DND-41 (cell line): ENCODE measurements around the gene IQGAP2.

Source experiments
- ATAC-seq: fragments of 200-7000 bp; cut with Tn5 transposase; 3 replicates; pipeline ENCODE4 v1.9.1; 2021; ENCODE audit warnings: low read depth; ENCODE audit not compliant: insufficient read depth
- DNase-seq: peaks from one replicate; pipeline ENCODE4 v3.0.0-alpha.2; 2020
- H2AFZ ChIP-seq: 2 replicates; pipeline ENCODE4 v1.6.0; 2012; ENCODE audit warnings: low read depth, low read length
- H3K27ac ChIP-seq: 2 replicates; pipeline ENCODE4 v1.5.1; 2012; ENCODE audit warnings: low read length, inconsistent platforms
- H3K27me3 ChIP-seq: fragments of 200-600 bp; sonication (generic); 2 replicates; pipeline ENCODE4 v1.6.0; 2012; ENCODE audit warnings: low read length, mild to moderate bottlenecking, inconsistent platforms; ENCODE audit not compliant: insufficient read depth, poor library complexity
- H3K36me3 ChIP-seq: 2 replicates; pipeline ENCODE4 v1.5.1; 2012; ENCODE audit warnings: low read length, inconsistent platforms; ENCODE audit not compliant: insufficient read depth
- H3K4me1 ChIP-seq: 2 replicates; pipeline ENCODE4 v1.5.1; 2012; ENCODE audit warnings: mild to moderate bottlenecking, low read length; ENCODE audit not compliant: insufficient read depth
- H3K4me2 ChIP-seq: 2 replicates; pipeline ENCODE4 v1.6.0; 2012; ENCODE audit warnings: mild to moderate bottlenecking, moderate library complexity, low read length, inconsistent platforms; ENCODE audit not compliant: insufficient read depth
- H3K4me3 ChIP-seq, 2 experiments: fragments of 200-600 bp in 1 of 2; shearing (Covaris generic) in 1 of 2; 2 replicates each; pipeline ENCODE4 v1.5.1; 2012 to 2016; ENCODE audit warnings: inconsistent platforms in 2 of 2, low read length in 2 of 2, mild to moderate bottlenecking in 2 of 2, low read depth in 1 of 2, moderate library complexity in 1 of 2
- H3K79me2 ChIP-seq: 2 replicates; pipeline ENCODE4 v1.6.0; 2012; ENCODE audit warnings: low read length, inconsistent platforms; ENCODE audit not compliant: insufficient read depth
- H3K9ac ChIP-seq: 2 replicates; pipeline ENCODE4 v1.6.0; 2012; ENCODE audit warnings: low read depth, mild to moderate bottlenecking, inconsistent platforms, low read length, moderate library complexity
- H3K9me3 ChIP-seq: 2 replicates; pipeline ENCODE4 v1.5.1; 2012; ENCODE audit warnings: low read length, moderate library complexity, mild to moderate bottlenecking, inconsistent platforms; ENCODE audit not compliant: insufficient read depth, severe bottlenecking
- H4K20me1 ChIP-seq: 2 replicates; pipeline ENCODE4 v1.6.0; 2012; ENCODE audit warnings: low read length; ENCODE audit not compliant: insufficient read depth
- EZH2 ChIP-seq: IDR thresholded peaks from 3 replicates; pipeline ENCODE4 v1.6.1; 2012; ENCODE audit warnings: borderline replicate concordance, low read depth, mild to moderate bottlenecking, moderate library complexity, low read length, inconsistent platforms; ENCODE audit not compliant: severe bottlenecking
- TF ChIP-seq, protein P1 (sequence below): IDR thresholded peaks from 2 replicates; pipeline ENCODE4 v1.5.1; 2012; ENCODE audit warnings: borderline replicate concordance, low read length, moderate library complexity, mild to moderate bottlenecking; ENCODE audit not compliant: poor library complexity, severe bottlenecking; ENCODE audit errors: extremely low read depth

Gene IQGAP2

DNA sequence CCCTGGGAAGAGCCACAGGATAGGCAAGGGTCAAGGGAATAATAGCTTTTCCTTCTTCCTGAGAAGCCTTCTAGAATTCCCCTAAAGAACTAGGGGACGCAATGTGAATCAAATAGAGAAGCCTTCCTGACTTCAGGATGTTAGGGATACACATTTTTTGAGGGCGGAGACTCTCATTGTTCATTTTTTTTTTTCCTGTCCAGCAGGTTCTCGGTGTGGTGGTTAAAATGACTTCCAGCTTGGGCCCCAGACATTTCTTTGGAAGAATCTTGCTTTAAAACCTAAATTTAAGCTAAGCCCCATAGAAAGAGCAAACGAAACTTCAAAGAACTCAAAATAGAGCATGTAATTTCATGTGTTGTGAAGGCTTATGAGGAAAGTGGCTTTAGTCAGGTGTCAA lies 80.8 kb downstream of the IQGAP2 start:
- DNase-seq: no peak
- H3K79me2 ChIP-seq: no peaks in the 10 kb centered on the region
- no peaks in the 10 kb centered on the region for H3K4me1 ChIP-seq

DNA sequence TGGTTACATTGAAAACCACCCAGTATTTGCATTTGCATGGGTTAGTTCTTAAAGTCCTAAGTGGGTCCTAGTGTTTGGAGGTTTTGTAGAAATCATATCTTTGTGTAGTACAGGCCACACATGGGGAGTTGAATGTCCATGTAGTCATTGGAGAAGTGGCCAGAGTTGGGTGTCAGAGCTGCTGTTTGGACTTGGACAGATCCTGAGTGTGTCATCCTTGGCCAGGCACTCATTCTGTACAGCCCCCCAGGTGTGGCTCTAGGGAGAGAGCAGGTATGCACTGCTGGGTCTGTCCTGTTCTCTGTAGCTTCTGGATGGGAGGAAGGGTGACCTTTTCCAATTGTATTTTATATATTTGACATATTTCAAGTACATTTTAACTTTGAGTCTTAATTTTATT lies 82.4 kb downstream of the IQGAP2 start:
- Histone ChIP-seq H3K4me3 (no peak overlapping the region), H3K27ac (no peak overlapping the region), H2AFZ (no peak overlapping the region), H3K27me3 (no peaks in the 10 kb centered on the region), H3K9ac (no peak overlapping the region), H4K20me1 (no peaks in the 10 kb centered on the region), H3K9me3 (no peaks in the 10 kb centered on the region), H3K36me3 (no peaks in the 10 kb centered on the region), H3K4me2 (no peak overlapping the region), H3K79me2 (no peaks in the 10 kb centered on the region), H3K4me1 (no peaks in the 10 kb centered on the region)
- DNase-seq: no peak
- ATAC-seq: no peak
- TF ChIP-seq, protein P1, sequence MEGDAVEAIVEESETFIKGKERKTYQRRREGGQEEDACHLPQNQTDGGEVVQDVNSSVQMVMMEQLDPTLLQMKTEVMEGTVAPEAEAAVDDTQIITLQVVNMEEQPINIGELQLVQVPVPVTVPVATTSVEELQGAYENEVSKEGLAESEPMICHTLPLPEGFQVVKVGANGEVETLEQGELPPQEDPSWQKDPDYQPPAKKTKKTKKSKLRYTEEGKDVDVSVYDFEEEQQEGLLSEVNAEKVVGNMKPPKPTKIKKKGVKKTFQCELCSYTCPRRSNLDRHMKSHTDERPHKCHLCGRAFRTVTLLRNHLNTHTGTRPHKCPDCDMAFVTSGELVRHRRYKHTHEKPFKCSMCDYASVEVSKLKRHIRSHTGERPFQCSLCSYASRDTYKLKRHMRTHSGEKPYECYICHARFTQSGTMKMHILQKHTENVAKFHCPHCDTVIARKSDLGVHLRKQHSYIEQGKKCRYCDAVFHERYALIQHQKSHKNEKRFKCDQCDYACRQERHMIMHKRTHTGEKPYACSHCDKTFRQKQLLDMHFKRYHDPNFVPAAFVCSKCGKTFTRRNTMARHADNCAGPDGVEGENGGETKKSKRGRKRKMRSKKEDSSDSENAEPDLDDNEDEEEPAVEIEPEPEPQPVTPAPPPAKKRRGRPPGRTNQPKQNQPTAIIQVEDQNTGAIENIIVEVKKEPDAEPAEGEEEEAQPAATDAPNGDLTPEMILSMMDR: no peak
- no peak for TF ChIP-seq EZH2

More for the DNA sequence above, 80.8 kb downstream of the IQGAP2 start:
- no peak overlapping the region for H3K4me3 ChIP-seq
- no peak overlapping the region for H2AFZ ChIP-seq
- no peak overlapping the region for H3K9ac ChIP-seq
- no peak for ATAC-seq
- H3K27me3 ChIP-seq: no peaks in the 10 kb centered on the region
- no peaks in the 10 kb centered on the region for H3K9me3 ChIP-seq
- TF ChIP-seq EZH2: no peak
- TF ChIP-seq, protein P1: no peak
- no peak overlapping the region for H3K4me2 ChIP-seq
- H3K36me3 ChIP-seq: no peaks in the 10 kb centered on the region
- no peak overlapping the region for H3K27ac ChIP-seq
- H4K20me1 ChIP-seq: no peaks in the 10 kb centered on the region

DNA sequence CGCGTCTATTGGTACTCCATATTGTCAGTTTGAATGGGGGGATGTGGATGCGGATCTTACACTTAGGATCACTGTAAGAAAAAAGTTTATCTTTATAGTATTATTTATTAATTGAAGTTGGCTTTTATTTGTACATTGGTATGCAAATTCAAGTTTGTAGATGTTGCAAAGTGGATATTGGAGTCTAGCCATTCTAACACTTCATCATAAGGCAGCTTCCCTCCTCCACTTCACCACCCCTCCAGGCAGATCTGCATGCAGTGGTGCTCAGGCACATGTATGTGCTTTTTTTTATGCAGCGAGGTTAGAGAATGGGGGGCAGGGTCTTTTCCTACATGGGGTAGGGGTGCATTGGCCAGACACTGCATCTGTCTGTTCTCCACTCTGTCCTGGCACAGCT lies 84.3 kb downstream of the IQGAP2 start:
- Histone ChIP-seq H3K9ac (no peak overlapping the region), H4K20me1 (no peaks in the 10 kb centered on the region), H3K4me1 (no peaks in the 10 kb centered on the region), H3K4me3 (no peak overlapping the region), H3K27me3 (no peaks in the 10 kb centered on the region), H3K4me2 (no peak overlapping the region), H2AFZ (no peak overlapping the region), H3K9me3 (no peaks in the 10 kb centered on the region), H3K79me2 (no peaks in the 10 kb centered on the region), H3K27ac (no peak overlapping the region), H3K36me3 (no peaks in the 10 kb centered on the region)
- ATAC-seq: no peak
- DNase-seq: no peak
- TF ChIP-seq, protein P1: no peak
- no peak for TF ChIP-seq EZH2

DNA sequence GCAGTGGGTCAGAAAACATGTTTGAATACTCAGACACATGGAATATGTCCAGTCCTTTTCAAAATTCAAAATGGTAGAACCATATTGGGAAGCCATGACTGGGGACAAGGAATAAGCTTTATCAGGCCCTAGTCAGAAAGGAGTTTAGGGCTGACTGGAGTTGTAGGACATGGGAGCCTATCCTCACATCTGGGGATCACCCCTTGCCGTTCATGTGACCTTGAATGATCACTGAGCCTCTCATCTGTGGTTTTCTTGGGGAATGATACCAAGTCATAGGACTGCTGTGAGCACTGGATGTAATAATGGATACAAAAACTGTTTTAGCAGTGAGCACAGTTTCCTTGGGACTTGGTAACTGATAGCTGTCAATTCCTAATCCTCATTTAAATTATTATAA lies 84.7 kb downstream of the IQGAP2 start:
- H3K9me3 ChIP-seq: no peaks in the 10 kb centered on the region
- H3K27me3 ChIP-seq: no peaks in the 10 kb centered on the region
- H3K4me2 ChIP-seq: no peak overlapping the region
- H3K4me1 ChIP-seq: no peaks in the 10 kb centered on the region
- H2AFZ ChIP-seq: no peak overlapping the region
- ATAC-seq (no peak), DNase-seq (no peak)
- no peak overlapping the region for H3K4me3 ChIP-seq
- no peak overlapping the region for H3K9ac ChIP-seq
- no peak overlapping the region for H3K27ac ChIP-seq
- H3K36me3 ChIP-seq: no peaks in the 10 kb centered on the region
- TF ChIP-seq, protein P1: no peak
- TF ChIP-seq EZH2: no peak
- no peaks in the 10 kb centered on the region for H3K79me2 ChIP-seq
- no peaks in the 10 kb centered on the region for H4K20me1 ChIP-seq
